ENCODE results near the gene WDFY3.

GRCh38 chr4:84651499-84651898 lies 315.0 kb downstream of the WDFY3 start:
- no peak for TF ChIP-seq CTCF (IDR thresholded peaks at IDR 0.05)
- no peak for TF ChIP-seq EP300 (IDR thresholded peaks at IDR 0.05)
- no peak for TF ChIP-seq POLR2AphosphoS5 (IDR thresholded peaks at IDR 0.05)

Measured in stomach (tissue), 4 donors.